Effector memory CD4-positive, alpha-beta T cell (primary cell): ENCODE results near the gene CUX1.

Experiments
- DNase-seq, 3 donors: peaks; one replicate each; pipeline ENCODE4 v3.0.0-alpha.2; 2020
- H3K27ac ChIP-seq: 2 replicates; pipeline ENCODE4 v1.7.0; 2013; ENCODE audit warnings: mild to moderate bottlenecking, low read length, moderate library complexity; ENCODE audit not compliant: insufficient read depth, poor library complexity, severe bottlenecking
- H3K27me3 ChIP-seq: replicated peaks from 2 replicates; pipeline ENCODE4 v1.7.0; 2013; ENCODE audit warnings: mild to moderate bottlenecking, low read length; ENCODE audit not compliant: insufficient read depth, control insufficient read depth, poor library complexity, severe bottlenecking
- H3K36me3 ChIP-seq: 2 replicates; pipeline ENCODE4 v1.7.0; 2013; ENCODE audit warnings: mild to moderate bottlenecking, low read length, moderate library complexity; ENCODE audit not compliant: control insufficient read depth, insufficient read depth
- H3K4me1 ChIP-seq: 2 replicates; pipeline ENCODE4 v1.7.0; 2013; ENCODE audit warnings: low read length, mild to moderate bottlenecking; ENCODE audit not compliant: control insufficient read depth, insufficient read depth, poor library complexity, severe bottlenecking
- H3K4me3 ChIP-seq: 2 replicates; pipeline ENCODE4 v1.7.0; 2013; ENCODE audit warnings: low read length, low read depth, mild to moderate bottlenecking; ENCODE audit not compliant: insufficient read depth, poor library complexity, severe bottlenecking
- H3K9me3 ChIP-seq: 2 replicates; pipeline ENCODE4 v1.7.0; 2013; ENCODE audit warnings: mild to moderate bottlenecking, low read length, moderate library complexity; ENCODE audit not compliant: control insufficient read depth

The CUX1 gene

GRCh38 chr7:102106625-102107024, 289.2 kb downstream of the CUX1 start:
- Histone ChIP-seq H3K27me3 (no peaks in the 10 kb centered on the region), H3K4me1 (no peaks in the 10 kb centered on the region), H3K4me3 (no peak overlapping the region), H3K9me3 (no peaks in the 10 kb centered on the region), H3K27ac (no peak overlapping the region), H3K36me3 (peaks cover 16% of the 10 kb centered on the region)
- no peak for DNase-seq

DNA sequence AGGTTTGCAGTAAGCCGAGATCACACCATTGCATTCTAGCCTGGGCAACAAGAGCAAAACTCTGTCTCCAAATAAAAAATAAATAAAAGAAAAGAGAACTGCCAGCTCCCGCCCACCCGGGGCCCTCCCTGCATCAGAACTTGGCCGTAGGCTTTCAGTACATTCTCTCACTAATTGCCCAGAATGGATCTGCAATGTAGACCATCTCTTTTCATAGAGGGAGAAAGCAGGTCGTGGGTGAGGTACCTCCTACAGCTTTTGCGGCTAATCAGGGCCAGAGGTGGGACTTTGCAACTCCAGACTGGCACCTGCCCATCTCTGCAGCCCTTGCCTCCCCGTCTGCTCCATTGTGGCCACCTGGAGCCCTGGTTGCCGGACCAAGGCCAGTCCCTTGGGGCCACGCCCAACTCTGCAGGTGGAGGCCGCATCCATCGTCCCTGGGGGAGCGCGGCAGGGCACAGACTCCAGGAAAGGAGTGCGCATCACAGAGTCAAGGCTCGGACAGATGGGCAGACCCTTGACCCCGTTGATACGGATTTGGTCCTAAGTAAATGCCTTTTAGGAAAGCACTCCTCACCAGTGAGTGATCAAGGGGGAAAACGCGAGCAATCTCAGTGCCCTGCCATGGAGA, 290.2 kb downstream of the CUX1 start:
- Histone ChIP-seq H3K27ac (no peak overlapping the region), H3K9me3 (no peaks in the 10 kb centered on the region), H3K27me3 (no peaks in the 10 kb centered on the region), H3K4me3 (no peak overlapping the region), H3K36me3 (peaks cover 20% of the 10 kb centered on the region), H3K4me1 (no peaks in the 10 kb centered on the region)
- no peak for DNase-seq

DNA sequence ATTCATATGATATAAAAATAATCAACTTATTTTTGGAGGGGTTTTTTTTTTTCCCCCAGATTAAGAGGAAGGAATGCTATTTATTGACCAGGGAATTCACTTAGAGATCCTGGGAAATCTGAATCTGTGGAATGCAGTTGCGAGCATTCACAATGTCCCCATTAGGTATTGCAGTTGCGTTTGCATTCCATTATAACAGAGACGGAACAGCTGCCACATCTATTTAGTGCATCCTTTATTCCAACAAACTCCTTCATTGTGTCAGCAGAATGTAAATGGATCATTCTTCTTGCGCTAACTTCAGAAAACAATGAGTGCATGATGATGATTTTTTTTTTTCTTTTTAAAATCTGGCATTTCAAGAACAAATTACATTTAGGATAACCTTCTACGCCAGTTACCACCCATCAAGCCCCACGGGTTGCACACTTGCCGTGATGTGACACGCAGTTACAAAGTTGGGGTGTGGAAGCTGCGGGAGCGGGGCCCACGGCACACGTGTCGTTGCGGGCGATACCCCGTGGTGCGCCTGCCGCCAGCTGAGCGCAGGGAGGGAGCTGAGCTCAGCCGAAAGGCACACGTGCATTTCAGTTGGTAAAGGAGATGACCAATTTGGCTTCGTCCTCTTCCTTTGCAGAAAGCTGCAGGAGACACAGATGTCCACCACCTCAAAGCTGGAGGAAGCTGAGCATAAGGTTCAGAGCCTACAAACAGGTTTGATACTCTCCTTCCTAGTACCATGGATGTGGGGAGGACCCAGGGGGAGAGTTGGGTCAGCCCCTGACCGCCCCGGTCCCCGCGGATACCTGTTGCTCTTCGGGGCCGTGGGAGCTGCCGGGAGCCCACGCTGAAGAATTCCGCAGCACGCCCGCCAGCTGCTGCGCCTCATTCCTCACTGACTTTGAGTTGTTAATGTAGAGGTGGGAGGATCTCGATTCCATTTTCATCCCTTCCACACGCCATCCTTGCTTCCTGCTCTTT, 293.9 kb downstream of the CUX1 start:
- H3K36me3 ChIP-seq, result peaks cover 24% of the 10 kb centered on the region
- no peak overlapping the region for H3K27ac ChIP-seq
- no peak overlapping the region for H3K4me3 ChIP-seq
- H3K27me3 ChIP-seq, result no peaks in the 10 kb centered on the region
- DNase-seq, result no peak
- H3K4me1 ChIP-seq, result no peaks in the 10 kb centered on the region
- no peaks in the 10 kb centered on the region for H3K9me3 ChIP-seq

- H3K4me3 ChIP-seq, result no peak overlapping the region
- H3K27ac ChIP-seq, result no peak overlapping the region
- no peaks in the 10 kb centered on the region for H3K4me1 ChIP-seq
- H3K36me3 ChIP-seq, result peaks cover 21% of the 10 kb centered on the region
- no peaks in the 10 kb centered on the region for H3K9me3 ChIP-seq
- DNase-seq, result no peak
- no peaks in the 10 kb centered on the region for H3K27me3 ChIP-seq
Measured at GRCh38 chr7:102115181-102115580, 297.8 kb downstream of the CUX1 start.

GRCh38 chr7:102115931-102116330, 298.5 kb downstream of the CUX1 start:
- Histone ChIP-seq H3K27me3 (no peaks in the 10 kb centered on the region), H3K4me3 (no peak overlapping the region)

DNA sequence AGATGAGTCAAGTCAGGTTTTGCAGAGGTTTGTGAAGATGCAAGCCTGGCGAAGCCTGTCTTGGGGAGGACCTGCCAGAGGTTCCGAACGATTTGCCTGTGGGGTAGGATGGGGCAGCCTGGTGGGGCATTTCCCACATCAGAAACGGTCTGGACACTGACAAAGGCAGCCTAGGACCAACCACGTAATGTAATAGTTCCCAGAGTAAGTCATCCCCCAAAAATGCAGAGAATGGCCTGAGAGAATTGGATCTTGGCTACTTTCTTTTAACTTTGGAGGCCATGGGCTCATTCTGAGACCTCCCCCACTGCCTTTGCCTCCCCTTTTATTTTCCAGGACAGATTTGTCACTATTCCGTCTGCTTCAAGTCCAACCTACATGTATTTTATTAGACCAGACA, 300.3 kb downstream of the CUX1 start:
- Histone ChIP-seq H3K27me3 (no peaks in the 10 kb centered on the region), H3K4me3 (no peak overlapping the region), H3K4me1 (no peaks in the 10 kb centered on the region), H3K9me3 (no peaks in the 10 kb centered on the region), H3K27ac (no peak overlapping the region), H3K36me3 (peaks cover 12% of the 10 kb centered on the region)
- DNase-seq, result no peak

More at GRCh38 chr7:102115931-102116330, 298.5 kb downstream of the CUX1 start:
- Histone ChIP-seq H3K9me3 (no peaks in the 10 kb centered on the region), H3K27ac (no peak overlapping the region), H3K4me1 (no peaks in the 10 kb centered on the region), H3K36me3 (peaks cover 21% of the 10 kb centered on the region)
- DNase-seq, result no peak

DNA sequence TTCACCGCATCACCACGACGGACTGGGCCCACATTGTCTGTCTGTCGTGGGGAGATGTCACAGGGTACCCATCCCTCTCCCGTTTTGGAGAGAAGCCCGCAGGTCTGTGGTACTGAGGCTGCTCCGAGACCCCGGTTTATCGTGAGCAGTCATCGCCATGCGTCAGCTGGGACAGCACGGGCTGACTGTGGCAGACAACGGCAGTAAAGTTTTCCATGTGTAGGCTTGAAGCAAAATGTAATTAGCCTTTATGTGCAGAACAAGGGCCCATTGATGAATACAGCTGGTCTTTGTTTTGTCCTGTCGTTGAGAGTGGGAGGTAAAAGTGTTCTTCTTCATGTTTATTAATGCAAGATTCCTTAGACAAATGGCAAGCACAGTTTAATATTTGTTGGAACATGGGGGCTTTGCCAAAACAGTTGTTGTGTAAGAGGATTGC, 301.8 kb downstream of the CUX1 start:
- H3K27me3 ChIP-seq, result no peaks in the 10 kb centered on the region
- no peak overlapping the region for H3K27ac ChIP-seq
- no peaks in the 10 kb centered on the region for H3K4me1 ChIP-seq
- no peak for DNase-seq
- no peaks in the 10 kb centered on the region for H3K9me3 ChIP-seq
- no peak overlapping the region for H3K4me3 ChIP-seq
- H3K36me3 ChIP-seq, result peaks cover 12% of the 10 kb centered on the region

GRCh38 chr7:102119925-102120324, 302.5 kb downstream of the CUX1 start:
- no peak for DNase-seq
- H3K9me3 ChIP-seq, result no peaks in the 10 kb centered on the region
- H3K27ac ChIP-seq, result no peak overlapping the region
- no peak overlapping the region for H3K4me3 ChIP-seq
- peaks cover 12% of the 10 kb centered on the region for H3K36me3 ChIP-seq
- no peaks in the 10 kb centered on the region for H3K4me1 ChIP-seq
- no peaks in the 10 kb centered on the region for H3K27me3 ChIP-seq

- no peak for DNase-seq
- Histone ChIP-seq H3K4me1 (no peaks in the 10 kb centered on the region), H3K27ac (no peak overlapping the region), H3K36me3 (peaks cover 6% of the 10 kb centered on the region), H3K4me3 (no peak overlapping the region), H3K27me3 (no peaks in the 10 kb centered on the region), H3K9me3 (no peaks in the 10 kb centered on the region)
Measured at GRCh38 chr7:102120666-102121195, 303.3 kb downstream of the CUX1 start.

DNA sequence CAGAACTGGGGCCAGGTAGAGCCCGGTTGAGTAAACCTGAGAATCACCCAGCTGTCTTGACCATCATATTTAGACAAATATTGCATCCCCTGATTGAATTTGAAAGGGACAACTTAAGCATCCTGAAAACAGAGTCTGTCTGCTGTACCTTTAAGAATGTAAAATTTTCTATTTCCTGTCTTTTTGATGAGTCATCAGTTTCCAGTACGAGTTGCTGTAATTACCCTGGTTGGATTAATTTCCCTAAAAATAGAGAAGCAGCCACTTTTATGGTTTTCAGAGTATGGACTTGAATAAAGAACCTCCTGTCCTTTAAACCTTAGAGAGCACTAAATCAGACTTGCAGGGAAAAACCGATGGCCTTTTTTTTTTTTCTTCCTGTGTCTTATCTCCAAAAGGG, 304.6 kb downstream of the CUX1 start:
- H3K4me1 ChIP-seq, result no peaks in the 10 kb centered on the region
- H3K9me3 ChIP-seq, result no peaks in the 10 kb centered on the region
- no peak for DNase-seq
- H3K4me3 ChIP-seq, result no peak overlapping the region
- no peaks in the 10 kb centered on the region for H3K36me3 ChIP-seq
- no peak overlapping the region for H3K27ac ChIP-seq
- H3K27me3 ChIP-seq, result no peaks in the 10 kb centered on the region
